Heart right ventricle (tissue), 16 donors: ENCODE data around the gene MAML1. TPM values are rescaled to one million over a fixed set of nuclear protein-coding genes. Genes with fewer than 3 reads are reported as not detected.

Experiments
- ATAC-seq, 8 donors: fragments of 200-7000 bp; cut with Tn5 transposase; one replicate each; pipeline ENCODE4 v1.9.1; 2020; ENCODE audit warnings: mild to moderate bottlenecking in 8 of 8, moderate library complexity in 8 of 8, moderate number of reproducible peaks in 1 of 8
- DNase-seq, 2 donors: peaks; one replicate each; pipeline ENCODE4 v3.0.0-alpha.2; 2020
- H3K27ac ChIP-seq, 10 donors: fragments of 200-600 bp; sonication (generic) in 2 of 10; one replicate each; pipeline versions ENCODE4 v1.5.0 to v1.8.0; 2020 to 2022; ENCODE audit warnings: mild to moderate bottlenecking in 3 of 10
- H3K27me3 ChIP-seq, 7 donors: fragments of 200-600 bp; one replicate each; pipeline ENCODE4 v1.8.0; 2021 to 2022; ENCODE audit warnings: mild to moderate bottlenecking in 2 of 7
- H3K36me3 ChIP-seq, 9 donors: fragments of 200-600 bp; sonication (generic) in 1 of 9; one replicate each; pipeline versions ENCODE4 v1.5.0 to v1.8.0; 2020 to 2022; ENCODE audit warnings: mild to moderate bottlenecking in 2 of 9
- H3K4me1 ChIP-seq, 9 donors: fragments of 200-600 bp; sonication (generic) in 1 of 9; one replicate each; pipeline versions ENCODE4 v1.5.0 to v1.8.0; 2020 to 2022; ENCODE audit warnings: mild to moderate bottlenecking in 4 of 9
- H3K4me3 ChIP-seq, 10 donors: fragments of 200-600 bp; sonication (generic) in 2 of 10; one replicate each; pipeline versions ENCODE4 v1.5.0 to v1.8.0; 2020 to 2022; ENCODE audit warnings: mild to moderate bottlenecking in 7 of 10, moderate library complexity in 2 of 10
- H3K9me3 ChIP-seq, 11 donors: fragments of 200-600 bp in 10 of 11; sonication (generic) in 2 of 11; one replicate each; pipeline versions ENCODE4 v1.5.0 to v1.8.0; 2013 to 2022; ENCODE audit warnings: mild to moderate bottlenecking in 2 of 11, control low read depth in 1 of 11, moderate library complexity in 1 of 11
- CTCF ChIP-seq, 9 donors: fragments of 200-600 bp; sonication (generic) in 2 of 9; IDR thresholded peaks; one replicate each; pipeline versions ENCODE4 v1.5.0 to v1.8.0; 2021 to 2022; ENCODE audit warnings: antibody characterized with exemption in 9 of 9, mild to moderate bottlenecking in 5 of 9, moderate library complexity in 1 of 9
- WGBS, 2 donors: extraction: QIAGEN DNeasy Blood & Tissue Kit; methylation state at CpG; one replicate each; pipeline ENCODE4 v1.1.7; 2013; ENCODE audit warnings: inconsistent platforms in 1 of 2; 5-methylcytosine and 5-hydroxymethylcytosine counted together
- intact Hi-C, 10 donors: fragments of 100-400 bp; cut with DNase I; formaldehyde crosslinking; loops; one replicate each; pipeline versions ENCODE4 v1.11.1 to v1.14.2; 2022
- polyA plus RNA-seq, 2 donors: library from polyadenylated mRNA; stranded (reverse); fragments of 200-250 nt; gene quantifications; one replicate each; pipeline ENCODE4 v1.2.3, GENCODE V29; 2013
- total RNA-seq, 10 donors: library from RNA; stranded (reverse); fragmentation: NEBNext Ultra II Directional in 3 of 10; extraction: Animal tissue kit (Norgen Biotek cat#: 25700) in 3 of 10; gene quantifications; one replicate each; pipeline versions ENCODE4 v1.2.1 to v1.2.4, GENCODE V29; 2021 to 2023
- donor health status: Arrhythmogenic right ventricular cardiomyopathy.
- donor health status: ischemic (EF 13 %, LVEDD 7.1; RV severe dilation, severe dysfunction).
- donor health status: healthy with polysubstance abuse.
- donor health status: DM: no; HTN: yes; CAD: no.
- donor health status: DM: no; HTN: no; CAD: no.
- donor health status: ischemic (EF 25% LVEDD 6.9; RV normal size, moderate dysfunction).
- donor health status: ischemic (EF 25% LVEDD 5.7; RV mildly dilated, moderate dysfunction).
- donor health status: healthy.
- donor health status: DM: yes; HTN: yes; CAD: no.
- donor health status: Ischemic cardiomyopathy.
- donor health status: ischemic (EF 35%, LVEDD 5.7; RV mildly dilated, moderate dysfunction).
- donor health status: nonischemic (EF 11% LVEDD 7.7; RV severe dilation, severe dysfunction).
- donor health status: DM: yes; HTN: yes; CAD: no.
- donor health status: PGD.
- donor health status: ischemic (EF 29% LVEDD 5.4; RV normal size, mild dysfunction).
- donor health status: nonischemic (EF 23%, LVEDD 6.1; RV moderate dilation, normal function).

The MAML1 gene
- total and polyA plus RNA-seq, 12 donors = 5.5 to 15.3 (median 11.9) TPM

- 91 to 93% methylated on average over 9 of the region's 9 CpGs for WGBS, 2 donors
- no peak overlapping the region for H3K27ac ChIP-seq
- no peaks in the 10 kb centered on the region for H3K27me3 ChIP-seq
- ATAC-seq (no peak), DNase-seq (no peak)
- no peak for TF ChIP-seq CTCF (IDR thresholded peaks at IDR 0.05)
- no peak overlapping the region for H3K4me3 ChIP-seq
- intact Hi-C loops = no loop called here
- no peaks in the 10 kb centered on the region for H3K9me3 ChIP-seq
- H3K36me3 ChIP-seq = peaks cover 0 to 100% (median 73%) of the 10 kb centered on the region in 9 donors
- peaks cover 0 to 46% (median 0%) of the 10 kb centered on the region in 9 donors for H3K4me1 ChIP-seq
These were observed 41.0 kb downstream of the MAML1 start for GRCh38 chr5:179773686-179774040.

DNA sequence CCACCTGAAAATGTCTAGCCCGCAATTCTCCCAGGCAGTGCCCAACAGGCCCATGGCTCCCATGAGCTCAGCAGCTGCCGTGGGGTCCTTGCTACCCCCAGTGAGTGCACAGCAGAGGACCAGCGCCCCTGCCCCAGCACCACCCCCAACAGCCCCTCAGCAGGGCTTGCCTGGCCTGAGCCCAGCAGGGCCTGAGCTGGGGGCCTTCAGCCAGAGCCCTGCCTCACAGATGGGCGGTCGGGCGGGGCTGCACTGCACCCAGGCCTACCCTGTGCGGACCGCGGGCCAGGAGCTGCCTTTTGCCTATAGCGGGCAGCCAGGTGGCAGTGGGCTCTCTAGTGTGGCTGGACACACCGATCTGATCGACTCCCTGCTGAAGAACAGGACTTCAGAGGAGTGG, 41.8 kb downstream of the MAML1 start:
- 96 to 97% methylated on average over 12 of the region's 12 CpGs for WGBS, 2 donors
- Histone ChIP-seq H3K27me3 (no peaks in the 10 kb centered on the region), H3K4me3 (no peak overlapping the region), H3K9me3 (no peaks in the 10 kb centered on the region), H3K27ac (no peak overlapping the region), H3K36me3 (peaks cover 0 to 100% (median 68%) of the 10 kb centered on the region in 9 donors), H3K4me1 (peaks cover 0 to 46% (median 0%) of the 10 kb centered on the region in 9 donors)
- ATAC-seq (peak in 2 of 8 donors; percentile 23 to 43), DNase-seq (no peak)
- no peak for TF ChIP-seq CTCF (IDR thresholded peaks at IDR 0.05)
- intact Hi-C loops = no loop called here

- peak in 2 of 8 donors; percentile 13 to 35 for ATAC-seq
- H3K36me3 ChIP-seq = peaks cover 0 to 99% (median 47%) of the 10 kb centered on the region in 9 donors
These were observed 43.9 kb downstream of the MAML1 start for GRCh38 chr5:179776411-179776938.

GRCh38 chr5:179777456-179777855, 44.8 kb downstream of the MAML1 start:
- H3K36me3 ChIP-seq = peaks cover 0 to 92% (median 38%) of the 10 kb centered on the region in 9 donors
- H3K27me3 ChIP-seq = no peaks in the 10 kb centered on the region
- 87 to 92% methylated on average over 10 of the region's 10 CpGs for WGBS, 2 donors
- no peak for TF ChIP-seq CTCF (IDR thresholded peaks at IDR 0.05)
- peak overlapping the region in 1 of 10 donors; percentile 45 for H3K27ac ChIP-seq
- peaks cover 0 to 70% (median 0%) of the 10 kb centered on the region in 9 donors for H3K4me1 ChIP-seq
- no peaks in the 10 kb centered on the region for H3K9me3 ChIP-seq
- intact Hi-C loops = no loop called here
- DNase-seq (no peak), ATAC-seq (no peak)
- H3K4me3 ChIP-seq = no peak overlapping the region

More at GRCh38 chr5:179776411-179776938, 43.9 kb downstream of the MAML1 start:
- Histone ChIP-seq H3K4me1 (peaks cover 0 to 63% (median 0%) of the 10 kb centered on the region in 9 donors), H3K27me3 (no peaks in the 10 kb centered on the region), H3K9me3 (no peaks in the 10 kb centered on the region), H3K27ac (peak overlapping the region in 1 of 10 donors; percentile 1), H3K4me3 (no peak overlapping the region)
- no peak for TF ChIP-seq CTCF (IDR thresholded peaks at IDR 0.05)
- intact Hi-C loops = no loop called here
- no peak for DNase-seq
- 91 to 95% methylated on average over 11 of the region's 11 CpGs for WGBS, 2 donors
